ENCODE data around the gene PHF11.
"Not testable (repeated sequence)": the region's sequence is repeated elsewhere in the genome, so short reads cannot be mapped to it uniquely, and the experiment has no call there.

The PHF11 gene

DNA sequence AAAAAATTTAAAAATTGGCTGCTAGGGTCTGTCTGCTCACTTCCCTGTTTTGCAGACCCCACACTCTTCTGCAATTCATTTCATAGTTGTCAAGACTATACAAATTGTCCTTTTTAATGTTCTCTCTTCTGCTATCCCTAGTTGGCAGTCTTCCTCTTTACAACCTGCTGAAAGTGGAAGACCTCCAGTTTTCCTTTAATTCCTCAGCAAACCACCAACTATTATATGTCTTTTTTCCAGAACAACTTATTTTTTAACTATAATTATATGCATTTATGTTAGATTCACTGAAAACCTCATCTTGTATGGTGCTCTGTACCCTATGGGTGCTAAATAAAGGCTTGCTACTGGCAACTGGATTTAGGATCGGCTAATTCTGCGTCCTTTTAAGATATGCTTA lies 1.1 kb upstream of the PHF11 start:
- TF ChIP-seq, protein P1, sequence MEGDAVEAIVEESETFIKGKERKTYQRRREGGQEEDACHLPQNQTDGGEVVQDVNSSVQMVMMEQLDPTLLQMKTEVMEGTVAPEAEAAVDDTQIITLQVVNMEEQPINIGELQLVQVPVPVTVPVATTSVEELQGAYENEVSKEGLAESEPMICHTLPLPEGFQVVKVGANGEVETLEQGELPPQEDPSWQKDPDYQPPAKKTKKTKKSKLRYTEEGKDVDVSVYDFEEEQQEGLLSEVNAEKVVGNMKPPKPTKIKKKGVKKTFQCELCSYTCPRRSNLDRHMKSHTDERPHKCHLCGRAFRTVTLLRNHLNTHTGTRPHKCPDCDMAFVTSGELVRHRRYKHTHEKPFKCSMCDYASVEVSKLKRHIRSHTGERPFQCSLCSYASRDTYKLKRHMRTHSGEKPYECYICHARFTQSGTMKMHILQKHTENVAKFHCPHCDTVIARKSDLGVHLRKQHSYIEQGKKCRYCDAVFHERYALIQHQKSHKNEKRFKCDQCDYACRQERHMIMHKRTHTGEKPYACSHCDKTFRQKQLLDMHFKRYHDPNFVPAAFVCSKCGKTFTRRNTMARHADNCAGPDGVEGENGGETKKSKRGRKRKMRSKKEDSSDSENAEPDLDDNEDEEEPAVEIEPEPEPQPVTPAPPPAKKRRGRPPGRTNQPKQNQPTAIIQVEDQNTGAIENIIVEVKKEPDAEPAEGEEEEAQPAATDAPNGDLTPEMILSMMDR (conservative IDR thresholded peaks at IDR 0.05; ENCODE audit: control insufficient read depth, insufficient read depth, low read depth, low read length): no peak
- H3K4me3 ChIP-seq (ENCODE audit: control insufficient read depth, low read depth, low read length): peak overlapping the region; percentile 68
- no peak for DNase-seq (ENCODE audit: low read depth)

DNA sequence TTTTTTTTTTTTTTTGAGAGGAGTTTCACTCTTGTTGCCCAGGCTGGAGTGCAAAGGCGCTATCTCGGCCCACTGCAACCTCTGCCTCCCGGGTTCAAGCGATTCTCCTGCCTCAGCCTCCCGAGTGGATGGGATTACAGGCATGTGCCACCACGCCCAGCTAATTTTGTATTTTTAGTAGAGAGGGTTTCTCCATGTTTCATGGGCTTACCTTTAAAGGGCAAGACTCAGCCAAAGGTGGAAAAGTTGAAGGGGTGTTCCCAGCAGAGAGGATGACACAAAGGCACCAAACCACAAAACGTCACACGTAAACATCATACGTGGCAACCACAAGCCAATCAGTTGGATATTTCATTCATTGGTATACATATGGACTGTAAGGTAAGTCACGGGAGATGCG lies 1.1 kb downstream of the PHF11 start:
- peak; percentile 21 for DNase-seq (ENCODE audit: low read depth)

DNA sequence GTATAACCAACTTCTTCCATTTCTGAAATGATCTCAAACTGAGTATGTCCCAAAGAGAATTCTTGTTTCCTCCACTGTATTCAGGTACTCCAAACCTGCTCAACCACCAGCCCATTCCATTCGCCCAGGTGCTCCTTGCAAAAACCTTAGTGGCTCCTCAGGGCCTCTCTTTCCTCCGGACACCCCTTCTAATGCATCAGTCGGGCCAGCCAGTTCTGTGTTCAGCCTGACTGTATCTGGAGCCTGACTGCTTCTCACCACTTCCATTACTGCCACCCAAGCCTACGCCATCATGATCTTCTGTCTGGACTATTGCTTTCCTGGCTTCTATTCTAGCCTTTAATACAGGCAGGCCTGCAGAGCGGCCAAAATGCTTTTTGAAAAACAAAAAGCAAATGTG lies 1.5 kb downstream of the PHF11 start:
- TF ChIP-seq, protein P1 (conservative IDR thresholded peaks at IDR 0.05; ENCODE audit: control insufficient read depth, insufficient read depth, low read depth, low read length): no peak
- DNase-seq (ENCODE audit: low read depth): no peak
- no peak overlapping the region for H3K4me3 ChIP-seq (ENCODE audit: control insufficient read depth, low read depth, low read length)

More for the DNA sequence above, 1.1 kb downstream of the PHF11 start:
- H3K4me3 ChIP-seq (ENCODE audit: control insufficient read depth, low read depth, low read length): not testable (repeated sequence)

DNA sequence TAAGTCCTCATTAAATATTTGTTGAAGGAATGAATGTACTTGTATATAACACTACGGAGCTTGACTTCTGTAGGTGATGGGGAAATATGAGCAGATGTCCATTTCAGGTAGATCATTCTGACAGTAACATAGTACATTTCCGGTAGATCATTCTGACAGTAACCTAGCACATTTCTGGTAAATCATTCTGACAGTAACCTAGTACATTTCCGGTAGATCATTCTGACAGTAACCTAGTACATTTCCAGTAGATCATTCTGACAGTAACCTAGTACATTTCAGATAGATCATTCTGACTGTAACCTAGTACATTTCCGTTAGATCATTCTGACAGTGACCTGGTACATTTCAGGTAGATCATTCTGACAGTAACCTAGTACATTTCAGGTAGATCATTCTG lies 2.5 kb downstream of the PHF11 start:
- no peak overlapping the region for H3K4me3 ChIP-seq (ENCODE audit: control insufficient read depth, low read depth, low read length)
- DNase-seq (ENCODE audit: low read depth): no peak
- TF ChIP-seq, protein P1 (conservative IDR thresholded peaks at IDR 0.05; ENCODE audit: control insufficient read depth, insufficient read depth, low read depth, low read length): no peak

DNA sequence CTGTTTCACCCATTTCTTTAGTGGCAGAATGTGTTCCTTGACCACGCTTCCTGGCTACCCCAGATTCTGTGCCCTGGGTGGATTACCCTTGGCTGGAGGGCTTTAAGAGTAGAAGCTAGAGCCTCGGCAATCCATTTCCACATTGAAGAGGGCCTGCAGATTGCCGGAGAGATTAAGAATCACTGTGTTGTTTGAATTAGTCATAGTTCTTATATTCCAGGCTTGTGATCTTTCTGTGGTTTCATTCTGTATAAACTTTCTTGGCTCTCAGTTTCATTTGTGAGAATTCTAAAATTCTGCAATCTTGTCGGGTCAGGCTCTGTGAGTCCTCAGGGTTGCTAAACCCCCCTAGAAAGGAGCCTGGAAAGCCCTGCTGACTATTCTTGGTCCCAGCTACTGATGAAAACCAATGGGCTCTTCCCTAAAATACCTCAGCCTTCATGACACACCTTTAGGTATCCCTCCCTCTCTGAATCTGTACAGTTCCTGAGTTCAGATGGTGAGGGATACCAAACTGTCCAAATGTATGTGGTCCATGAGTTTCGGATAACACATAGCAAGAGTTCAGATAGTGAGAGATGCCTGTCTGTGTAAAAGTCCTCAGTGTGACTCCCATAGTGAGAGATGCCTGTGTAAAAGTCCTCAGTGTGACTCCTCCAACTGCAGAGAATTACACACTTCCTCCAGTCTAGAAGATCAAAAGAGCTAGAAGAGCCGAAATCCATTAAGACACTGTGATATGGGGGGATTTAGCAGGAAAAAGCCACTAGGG lies 4.3 kb downstream of the PHF11 start:
- DNase-seq (ENCODE audit: low read depth): peak; percentile 74
- no peak overlapping the region for H3K4me3 ChIP-seq (ENCODE audit: control insufficient read depth, low read depth, low read length)
- TF ChIP-seq, protein P1 (conservative IDR thresholded peaks at IDR 0.05; ENCODE audit: control insufficient read depth, insufficient read depth, low read depth, low read length): no peak

DNA sequence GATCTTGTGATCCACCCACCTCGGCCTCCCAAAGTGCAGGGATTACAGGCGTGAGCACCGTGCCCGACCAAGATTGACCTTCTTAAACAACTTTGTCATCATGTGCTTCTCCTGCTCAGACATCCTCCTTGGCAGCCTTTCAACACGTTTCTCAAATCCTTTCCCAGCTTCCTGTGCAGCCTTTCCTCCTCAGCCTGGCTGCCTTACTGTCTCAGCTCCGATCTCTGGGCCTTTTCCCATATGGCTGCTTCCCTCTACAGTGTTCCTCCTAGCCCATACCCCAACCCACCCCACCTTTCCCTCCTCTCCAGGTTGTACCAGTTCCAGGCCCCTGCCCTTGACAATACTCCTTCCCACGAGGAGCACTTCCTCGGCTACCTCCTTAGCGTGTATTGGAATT lies 7.2 kb downstream of the PHF11 start:
- TF ChIP-seq, protein P1 (conservative IDR thresholded peaks at IDR 0.05; ENCODE audit: control insufficient read depth, insufficient read depth, low read depth, low read length): no peak
- no peak overlapping the region for H3K4me3 ChIP-seq (ENCODE audit: control insufficient read depth, low read depth, low read length)
- DNase-seq (ENCODE audit: low read depth): peak; percentile 87

DNA sequence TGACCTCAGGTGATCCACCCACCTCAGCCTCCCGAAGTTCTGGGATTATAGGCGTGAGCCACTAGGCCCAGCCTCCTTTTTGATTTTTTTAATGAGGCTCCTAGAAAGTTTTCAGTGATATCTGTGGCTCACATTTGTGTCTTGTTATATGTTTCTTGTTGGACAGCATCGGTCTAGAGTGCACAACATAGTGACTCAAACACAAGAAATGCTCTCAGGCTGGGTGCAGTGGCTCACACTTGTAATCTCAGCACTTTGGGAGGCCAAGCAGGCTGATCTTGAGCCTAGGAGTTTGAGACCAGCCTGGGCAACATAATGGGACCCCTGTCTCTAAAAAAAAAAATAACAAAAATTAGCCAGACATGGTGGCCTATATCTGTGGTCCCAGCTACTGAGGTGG lies 8.2 kb downstream of the PHF11 start:
- TF ChIP-seq, protein P1 (conservative IDR thresholded peaks at IDR 0.05; ENCODE audit: control insufficient read depth, insufficient read depth, low read depth, low read length): no peak
- DNase-seq (ENCODE audit: low read depth): peak; percentile 18
- H3K4me3 ChIP-seq (ENCODE audit: control insufficient read depth, low read depth, low read length): no peak overlapping the region
